Breast epithelium (tissue), 4 donors: ENCODE data around the gene HSD17B3. TPM values are rescaled to one million over a fixed set of nuclear protein-coding genes. Genes with fewer than 3 reads are reported as not detected.
A peak's percentile ranks its signal among the peaks of the same experiment; 100 is the strongest.
"Not testable (repeated sequence)": the region's sequence is repeated elsewhere in the genome, so short reads cannot be mapped to it uniquely, and the experiment has no call there.

ENCODE experiments used
- DNase-seq, 2 donors: peaks; one replicate each; pipeline ENCODE4 v3.0.0-alpha.2; 2019; ENCODE audit warnings: low spot score in 2 of 2
- H3K27ac ChIP-seq, 2 donors: fragments of 200-600 bp; sonication (generic) in 1 of 2; one replicate each; pipeline ENCODE4 v1.5.1; 2016 to 2019; ENCODE audit warnings: mild to moderate bottlenecking in 1 of 2
- H3K27me3 ChIP-seq, 2 donors: fragments of 200-600 bp; sonication (generic) in 1 of 2; one replicate each; pipeline versions ENCODE4 v1.5.1 to v1.6.0; 2017 to 2019; ENCODE audit warnings: control low read depth in 1 of 2, mild to moderate bottlenecking in 1 of 2
- H3K36me3 ChIP-seq: fragments of 200-600 bp; one replicate; pipeline ENCODE4 v1.5.1; 2019
- H3K4me1 ChIP-seq, 2 donors: fragments of 200-600 bp; sonication (generic); one replicate each; pipeline ENCODE4 v1.5.1; 2016 to 2019; ENCODE audit warnings: control low read depth in 1 of 2
- H3K4me3 ChIP-seq, 3 donors: fragments of 200-600 bp; sonication (generic); 1 replicate in 2 of 3; 2 replicates in 1 of 3; pipeline ENCODE4 v1.5.1; 2016 to 2019; ENCODE audit warnings: mild to moderate bottlenecking in 3 of 3, moderate library complexity in 2 of 3
- H3K9me3 ChIP-seq, 2 donors: fragments of 200-600 bp; sonication (generic) in 1 of 2; one replicate each; pipeline ENCODE4 v1.5.1; 2016 to 2019; ENCODE audit warnings: control low read depth in 1 of 2
- CTCF ChIP-seq, 3 donors: fragments of 450-650 bp; IDR thresholded peaks; one replicate each; pipeline ENCODE4 v1.5.1; 2016 to 2017; ENCODE audit warnings: antibody characterized with exemption in 3 of 3, mild to moderate bottlenecking in 3 of 3, moderate library complexity in 3 of 3
- POLR2A ChIP-seq: fragments of 450-650 bp; IDR thresholded peaks from one replicate; pipeline ENCODE4 v1.6.1; 2016; ENCODE audit warnings: antibody characterized with exemption, mild to moderate bottlenecking, moderate library complexity
- POLR2AphosphoS5 ChIP-seq, 3 donors: sonication (generic); formaldehyde crosslinking; IDR thresholded peaks; one replicate each; pipeline ENCODE4 v1.6.1; 2017; ENCODE audit warnings: antibody characterized with exemption in 3 of 3
- intact Hi-C: fragments of 100-400 bp; cut with DNase I; formaldehyde crosslinking; loops from one replicate; pipeline ENCODE4 v1.15.1; 2023; ENCODE audit warnings: low total_unique reads
- total RNA-seq, 3 donors: library from RNA; depleted of rRNA; stranded (reverse); fragments of >200 nt; gene quantifications; one replicate each; pipeline ENCODE4 v1.1.0, GENCODE V29; 2016

HSD17B3 gene
- total RNA-seq, 3 donors from 2014 or later, result 0.98 to 1.1 TPM; not detected in 1

DNA sequence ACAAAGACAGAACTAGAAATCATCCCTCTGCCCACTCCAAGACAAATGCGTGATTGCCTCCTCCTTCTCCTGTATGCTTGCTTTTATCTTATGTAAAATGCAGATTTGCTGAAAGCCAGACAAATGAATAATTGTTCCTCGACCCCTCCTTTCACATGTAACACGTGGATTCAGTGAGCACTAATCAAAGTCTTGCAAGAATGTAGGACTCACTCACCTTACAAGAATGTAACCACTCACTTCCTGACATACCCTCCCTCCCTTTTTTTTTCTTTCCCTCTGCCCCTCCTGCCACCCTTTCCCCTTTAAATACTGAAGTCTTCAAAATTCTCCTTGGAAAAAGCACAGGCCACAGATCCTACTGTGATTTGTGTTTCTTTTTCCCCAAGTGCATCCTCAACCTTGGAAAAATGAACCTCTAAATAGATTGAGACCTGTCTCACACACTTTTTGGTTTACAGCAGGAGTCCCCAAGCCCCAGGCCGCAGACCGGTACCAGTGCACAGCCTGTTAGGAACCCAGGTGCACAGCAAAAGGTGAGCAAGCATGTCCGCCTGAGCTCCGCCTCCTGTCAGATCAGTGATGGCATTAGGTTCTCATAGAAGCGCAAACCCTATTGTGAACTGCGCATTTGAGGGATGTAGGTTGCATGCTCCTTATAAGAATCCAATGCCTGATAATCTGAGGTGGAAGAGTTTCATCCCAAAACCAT, 29.4 kb upstream of the HSD17B3 start:
- H3K4me3 ChIP-seq, result no peak overlapping the region
- H3K27ac ChIP-seq, result no peak overlapping the region
- TF ChIP-seq CTCF (IDR thresholded peaks at IDR 0.05) (no peak), POLR2A (no peak), POLR2AphosphoS5 (IDR thresholded peaks at IDR 0.05) (no peak)
- intact Hi-C loops, result no loop called here
- DNase-seq, result no peak
- H3K9me3 ChIP-seq, result no peaks in the 10 kb centered on the region
- H3K27me3 ChIP-seq, result no peaks in the 10 kb centered on the region
- no peaks in the 10 kb centered on the region for H3K36me3 ChIP-seq
- H3K4me1 ChIP-seq, result no peaks in the 10 kb centered on the region

DNA sequence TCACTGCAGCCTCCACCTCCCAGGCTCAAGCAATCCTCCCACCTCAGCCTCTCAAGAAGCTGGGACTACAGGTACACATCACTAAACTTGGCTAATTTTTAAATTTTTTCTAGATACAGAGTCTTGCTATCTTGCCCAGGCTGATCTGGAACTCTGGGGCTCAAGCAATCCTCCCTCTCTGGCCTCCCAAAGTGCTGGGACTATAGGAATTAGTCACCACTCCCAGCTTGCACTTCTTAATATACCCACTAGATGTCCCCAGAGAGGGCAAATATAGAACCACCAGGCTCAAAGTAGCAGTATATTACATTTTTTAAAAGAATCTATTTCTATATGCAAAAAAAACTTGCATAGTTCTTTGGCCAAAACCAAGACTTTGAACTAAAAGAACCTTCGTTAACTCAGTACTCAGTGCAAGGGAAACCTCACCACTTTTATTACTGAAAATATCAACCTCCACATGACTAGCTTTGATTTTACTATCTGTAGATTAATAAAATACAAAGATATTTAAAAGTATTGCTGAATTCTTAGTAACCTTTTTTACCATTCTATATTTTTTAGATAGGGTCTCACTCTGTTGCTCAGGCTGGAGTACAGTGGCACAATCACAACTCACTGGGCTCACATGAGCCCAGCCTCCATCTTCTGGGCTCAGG, 25.8 kb upstream of the HSD17B3 start:
- Histone ChIP-seq H3K36me3 (no peaks in the 10 kb centered on the region), H3K27ac (no peak overlapping the region), H3K4me1 (no peaks in the 10 kb centered on the region), H3K9me3 (no peaks in the 10 kb centered on the region), H3K4me3 (no peak overlapping the region), H3K27me3 (no peaks in the 10 kb centered on the region)
- TF ChIP-seq CTCF (IDR thresholded peaks at IDR 0.05), result peak; percentile 57 to 77 (median 67)
- no peak for TF ChIP-seq POLR2AphosphoS5 (IDR thresholded peaks at IDR 0.05)
- intact Hi-C loops, result no loop called here
- DNase-seq, result no peak

DNA sequence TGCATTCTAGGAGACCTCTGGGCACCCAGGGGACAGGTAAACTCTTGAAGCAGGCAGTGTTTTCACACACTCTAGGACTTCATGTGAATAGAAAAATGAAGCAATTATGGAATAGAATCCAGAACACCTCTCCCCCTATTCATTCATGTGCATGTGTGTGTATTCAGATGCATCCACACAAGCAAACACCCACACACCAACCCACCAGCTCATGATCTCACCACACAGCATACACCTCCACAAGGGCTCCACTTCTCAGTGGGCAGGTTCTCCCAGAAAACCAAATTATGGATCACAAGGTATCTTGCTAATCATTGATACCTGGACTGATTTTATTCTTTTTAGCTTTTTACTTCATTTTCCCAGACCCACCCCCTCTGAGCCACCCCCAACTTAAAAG, 21.2 kb upstream of the HSD17B3 start:
- H3K4me3 ChIP-seq, result no peak overlapping the region
- H3K4me1 ChIP-seq, result no peaks in the 10 kb centered on the region
- H3K9me3 ChIP-seq, result no peaks in the 10 kb centered on the region
- no peak overlapping the region for H3K27ac ChIP-seq
- no peaks in the 10 kb centered on the region for H3K27me3 ChIP-seq
- intact Hi-C loops, result no loop called here
- TF ChIP-seq POLR2A (no peak), CTCF (IDR thresholded peaks at IDR 0.05) (no peak), POLR2AphosphoS5 (IDR thresholded peaks at IDR 0.05) (no peak)
- DNase-seq, result no peak
- H3K36me3 ChIP-seq, result no peaks in the 10 kb centered on the region

DNA sequence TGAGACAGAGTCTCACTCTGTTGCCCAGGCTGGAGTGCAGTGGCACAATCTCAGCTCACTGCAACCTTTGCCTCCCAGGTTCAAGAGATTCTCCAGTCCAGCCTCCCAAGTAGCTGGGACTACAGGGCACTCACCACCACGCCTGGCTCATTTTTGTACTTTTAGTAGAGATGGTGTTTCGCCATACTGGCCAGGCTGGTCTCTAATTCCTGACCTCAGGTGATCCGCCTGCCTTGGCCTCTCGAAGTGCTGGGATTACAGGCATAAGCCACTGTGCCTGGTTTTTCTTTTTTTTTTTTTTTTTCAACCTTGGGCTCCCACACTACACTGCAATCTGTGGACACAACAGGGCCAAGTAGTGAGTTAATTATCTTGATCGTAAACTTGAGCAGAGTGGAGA, 20.8 kb upstream of the HSD17B3 start:
- DNase-seq, H3K27ac ChIP-seq, H3K36me3 ChIP-seq, H3K4me3 ChIP-seq, H3K9me3 ChIP-seq, H3K4me1 ChIP-seq, intact Hi-C loops, H3K27me3 ChIP-seq: not testable (repeated sequence)

- DNase-seq, H3K4me1 ChIP-seq, H3K9me3 ChIP-seq, H3K4me3 ChIP-seq, intact Hi-C loops, H3K36me3 ChIP-seq, H3K27me3 ChIP-seq, H3K27ac ChIP-seq: not testable (repeated sequence)
Observed at GRCh38 chr9:96322210-96322609, 20.2 kb upstream of the HSD17B3 start.

GRCh38 chr9:96321515-96321914, 19.5 kb upstream of the HSD17B3 start:
- no peak for DNase-seq
- no peaks in the 10 kb centered on the region for H3K4me1 ChIP-seq
- no peaks in the 10 kb centered on the region for H3K9me3 ChIP-seq
- TF ChIP-seq POLR2A (no peak), POLR2AphosphoS5 (IDR thresholded peaks at IDR 0.05) (no peak), CTCF (IDR thresholded peaks at IDR 0.05) (no peak)
- H3K27me3 ChIP-seq, result no peaks in the 10 kb centered on the region
- intact Hi-C loops, result no loop called here
- no peak overlapping the region for H3K4me3 ChIP-seq
- H3K36me3 ChIP-seq, result no peaks in the 10 kb centered on the region
- no peak overlapping the region for H3K27ac ChIP-seq
